Stomach smooth muscle (tissue), 2 donors: ENCODE measurements around the gene CD177.

Source experiments
- H3K27ac ChIP-seq: one replicate; pipeline ENCODE4 v1.7.0; 2013; ENCODE audit warnings: mild to moderate bottlenecking, low read length, inconsistent platforms
- H3K27me3 ChIP-seq, 2 donors: one replicate each; pipeline ENCODE4 v1.7.0; 2013; ENCODE audit warnings: low read length in 2 of 2; ENCODE audit not compliant: insufficient read depth in 2 of 2, control insufficient read depth in 1 of 2
- H3K36me3 ChIP-seq, 2 donors: one replicate each; pipeline ENCODE4 v1.7.0; 2013; ENCODE audit warnings: low read length in 2 of 2; ENCODE audit not compliant: control insufficient read depth in 2 of 2, insufficient read depth in 2 of 2
- H3K4me1 ChIP-seq: one replicate; pipeline ENCODE4 v1.7.0; 2013; ENCODE audit warnings: low read length; ENCODE audit not compliant: control insufficient read depth, insufficient read depth
- H3K4me3 ChIP-seq, 2 donors: one replicate each; pipeline ENCODE4 v1.7.0; 2013; ENCODE audit warnings: low read length in 2 of 2
- H3K9ac ChIP-seq, 2 donors: one replicate each; pipeline ENCODE4 v1.7.0; 2013; ENCODE audit warnings: low read length in 2 of 2, mild to moderate bottlenecking in 1 of 2
- H3K9me3 ChIP-seq, 2 donors: one replicate each; pipeline ENCODE4 v1.7.0; 2013; ENCODE audit warnings: low read length in 2 of 2; ENCODE audit not compliant: control insufficient read depth in 2 of 2
- donor health status: healthy.
- donor health status: Pancreatic carcinoma.

The CD177 gene

DNA sequence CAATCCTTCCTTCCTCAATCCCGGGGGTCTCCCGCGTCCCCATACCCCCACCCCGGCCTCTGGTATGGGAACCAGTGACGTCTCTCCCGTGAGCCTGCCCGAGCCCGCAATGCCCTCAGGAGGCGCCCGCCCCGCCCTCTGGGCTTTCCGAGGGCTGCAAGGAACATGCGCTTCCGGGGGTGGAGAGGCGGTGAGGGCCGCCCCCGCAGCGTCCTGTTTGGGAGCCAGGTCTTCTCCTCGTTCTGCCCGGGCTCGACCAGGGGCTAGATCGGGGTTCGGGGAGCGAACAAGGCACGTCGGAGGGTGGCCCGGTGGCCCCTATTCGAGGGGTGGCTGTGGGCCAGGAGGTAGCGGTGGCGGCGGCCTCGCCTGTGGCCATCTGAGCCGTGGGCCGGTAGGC is 54.6 kb downstream of the CD177 start:
- Histone ChIP-seq H3K27ac (no peak overlapping the region), H3K9ac (no peak overlapping the region), H3K27me3 (no peaks in the 10 kb centered on the region), H3K9me3 (no peaks in the 10 kb centered on the region), H3K36me3 (no peaks in the 10 kb centered on the region), H3K4me3 (no peak overlapping the region), H3K4me1 (no peaks in the 10 kb centered on the region)

DNA sequence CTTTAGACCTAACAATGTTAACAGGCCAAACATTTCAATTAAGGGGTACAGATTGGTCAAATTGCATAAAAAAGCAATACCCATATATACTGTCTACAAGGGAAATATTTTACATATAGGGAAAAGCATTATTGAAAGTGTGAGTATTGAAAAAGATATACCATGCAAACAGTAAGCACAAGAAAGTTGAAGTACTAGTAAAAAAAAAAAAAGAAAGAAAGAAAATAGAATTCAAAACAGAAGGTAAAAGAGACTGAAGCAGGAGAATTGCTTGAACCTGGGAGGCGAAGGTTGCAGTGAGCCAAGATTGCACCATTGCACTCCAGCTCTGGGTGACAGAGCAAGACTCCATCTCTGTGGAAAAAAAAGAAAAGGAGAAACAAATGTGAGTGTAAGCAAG is 55.9 kb downstream of the CD177 start:
- Histone ChIP-seq H3K4me1 (no peaks in the 10 kb centered on the region), H3K27ac (no peak overlapping the region), H3K9me3 (no peaks in the 10 kb centered on the region), H3K36me3 (no peaks in the 10 kb centered on the region), H3K9ac (no peak overlapping the region), H3K27me3 (no peaks in the 10 kb centered on the region), H3K4me3 (no peak overlapping the region)

DNA sequence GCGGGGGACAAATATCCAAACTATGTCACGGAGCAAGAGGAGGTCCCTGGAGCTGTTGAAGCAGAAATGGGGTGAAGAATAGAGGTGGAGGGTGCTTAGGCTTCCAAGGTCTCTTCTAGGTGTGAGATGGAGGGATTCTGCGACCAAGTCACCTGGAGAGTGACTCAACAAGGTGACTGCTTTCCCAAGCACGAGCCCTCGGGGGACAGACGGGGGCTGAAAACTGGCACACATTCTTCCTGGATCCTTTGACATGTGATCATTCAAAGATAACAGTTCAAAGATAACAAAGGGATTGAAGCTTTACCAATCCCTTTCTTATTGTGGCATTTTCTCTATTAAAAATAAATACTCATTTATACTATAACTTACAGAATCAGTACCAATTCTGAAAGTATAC is 59.0 kb downstream of the CD177 start:
- H3K9ac ChIP-seq, result no peak overlapping the region
- H3K4me1 ChIP-seq, result no peaks in the 10 kb centered on the region
- H3K4me3 ChIP-seq, result no peak overlapping the region
- no peaks in the 10 kb centered on the region for H3K36me3 ChIP-seq
- H3K27me3 ChIP-seq, result no peaks in the 10 kb centered on the region
- H3K27ac ChIP-seq, result no peak overlapping the region
- no peaks in the 10 kb centered on the region for H3K9me3 ChIP-seq
